WTC11 (cell line): ENCODE measurements around the gene HES5.

Experiments used
- AFF4 ChIP-seq: sonication (generic); formaldehyde crosslinking; IDR thresholded peaks from 2 replicates; pipeline ENCODE4 v1.8.1; 2023; ENCODE audit warnings: mild to moderate bottlenecking, missing genetic modification reagents, borderline replicate concordance
- ATF2 ChIP-seq: sonication (generic); formaldehyde crosslinking; IDR thresholded peaks from 2 replicates; pipeline ENCODE4 v1.8.1; 2022; ENCODE audit warnings: low read depth, missing genetic modification reagents, borderline replicate concordance
- CREM ChIP-seq: sonication (generic); formaldehyde crosslinking; IDR thresholded peaks from 2 replicates; pipeline ENCODE4 v1.8.1; 2022; ENCODE audit warnings: mild to moderate bottlenecking, missing genetic modification reagents, moderate library complexity
- CTCF ChIP-seq: fragments of 200-600 bp; IDR thresholded peaks from 2 replicates; pipeline ENCODE4 v1.8.0; 2022; ENCODE audit warnings: antibody characterized with exemption
- FOXP1 ChIP-seq: sonication (generic); formaldehyde crosslinking; IDR thresholded peaks from 2 replicates; pipeline ENCODE4 v1.8.0; 2022; ENCODE audit warnings: missing genetic modification reagents, mild to moderate bottlenecking, moderate library complexity, borderline replicate concordance
- HMGXB4 ChIP-seq: sonication (generic); formaldehyde crosslinking; IDR thresholded peaks from 2 replicates; pipeline ENCODE4 v1.8.1; 2023; ENCODE audit warnings: mild to moderate bottlenecking, moderate library complexity, missing genetic modification reagents
- NR1H2 ChIP-seq: sonication (generic); formaldehyde crosslinking; IDR thresholded peaks from 2 replicates; pipeline ENCODE4 v1.9.0; 2021; ENCODE audit warnings: mild to moderate bottlenecking, moderate library complexity, missing genetic modification reagents
- OVOL2 ChIP-seq: fragments of 250-450 bp; sonication (Bioruptor Pico); IDR thresholded peaks from 2 replicates; pipeline ENCODE4 v1.9.0; 2021; ENCODE audit warnings: mild to moderate bottlenecking, borderline replicate concordance
- RELA ChIP-seq: sonication (generic); formaldehyde crosslinking; IDR thresholded peaks from 2 replicates; pipeline ENCODE4 v1.8.1; 2022; ENCODE audit warnings: missing genetic modification reagents, mild to moderate bottlenecking, borderline replicate concordance
- TCF7 ChIP-seq: sonication (generic); formaldehyde crosslinking; IDR thresholded peaks from 2 replicates; pipeline ENCODE4 v1.8.0; 2022; ENCODE audit warnings: mild to moderate bottlenecking, low read depth, missing genetic modification reagents, moderate library complexity
- ZBTB43 ChIP-seq: sonication (generic); formaldehyde crosslinking; IDR thresholded peaks from 2 replicates; pipeline ENCODE4 v1.8.1; 2023; ENCODE audit warnings: mild to moderate bottlenecking, missing genetic modification reagents
- ZNF263 ChIP-seq: sonication (generic); formaldehyde crosslinking; IDR thresholded peaks from 2 replicates; pipeline ENCODE4 v1.8.1; 2022; ENCODE audit warnings: low read depth, mild to moderate bottlenecking, moderate library complexity, missing genetic modification reagents

GRCh38 chr1:2556678-2557481, 26.8 kb upstream of the HES5 start:
- TF ChIP-seq CTCF (no peak), ZBTB43 (CRISPR knock-in tag) (no peak), HMGXB4 (CRISPR knock-in tag) (no peak), RELA (CRISPR knock-in tag) (no peak), ATF2 (CRISPR knock-in tag) (no peak), NR1H2 (CRISPR knock-in tag) (no peak), FOXP1 (CRISPR knock-in tag) (no peak), OVOL2 (CRISPR knock-in tag) (no peak), TCF7 (CRISPR knock-in tag) (no peak), ZNF263 (no peak), AFF4 (CRISPR knock-in tag) (no peak), CREM (CRISPR knock-in tag) (no peak)
